ENCODE results near the gene FLACC1. TPM values are rescaled to one million over a fixed set of nuclear protein-coding genes. Genes with fewer than 3 reads are reported as not detected.

Gene FLACC1
- total RNA-seq, 1 experiment from 2014 or later: 0.17 TPM

GRCh38 chr2:201249889-201250288 is 107.3 kb downstream of the FLACC1 start:
- ATAC-seq (no peak), DNase-seq (ENCODE audit: low spot score) (no peak)
- ChIA-PET POLR2A (no interaction called here), CTCF (interaction anchor here (1.7 kb wide), 1 partner anchor 17 kb away, joined by 3 read pairs; no protein-coding TSS in a partner anchor)
- no peak for TF ChIP-seq ZNF396 (CRISPR knock-in tag; IDR thresholded peaks at IDR 0.05; ENCODE audit: borderline replicate concordance)
- no peak for TF ChIP-seq STAT6 (CRISPR knock-in tag; conservative IDR thresholded peaks at IDR 0.05; ENCODE audit: low read depth)
- no peak for TF ChIP-seq ZNF232 (CRISPR knock-in tag; IDR thresholded peaks at IDR 0.05)
- no peak for TF ChIP-seq MLX (CRISPR knock-in tag; IDR thresholded peaks at IDR 0.05)
- no peak for TF ChIP-seq ZNF532 (CRISPR knock-in tag; IDR thresholded peaks at IDR 0.05; ENCODE audit: borderline replicate concordance)
- TF ChIP-seq TEAD4 (CRISPR knock-in tag; IDR thresholded peaks at IDR 0.05): no peak
- no peak for TF ChIP-seq KAT7 (CRISPR knock-in tag; IDR thresholded peaks at IDR 0.05; ENCODE audit: borderline replicate concordance)
- no peak for TF ChIP-seq E2F4 (CRISPR knock-in tag; IDR thresholded peaks at IDR 0.05; ENCODE audit: borderline replicate concordance, low read depth)
- no peak for TF ChIP-seq OVOL2 (CRISPR knock-in tag; IDR thresholded peaks at IDR 0.05; ENCODE audit: borderline replicate concordance)
- no peak for TF ChIP-seq CDX4 (CRISPR knock-in tag; IDR thresholded peaks at IDR 0.05; ENCODE audit: borderline replicate concordance)
- TF ChIP-seq ZNF671 (CRISPR knock-in tag; IDR thresholded peaks at IDR 0.05): no peak
- no peak for TF ChIP-seq ETV6 (CRISPR knock-in tag; IDR thresholded peaks at IDR 0.05)
- H3K36me3 Mint-ChIP-seq: peaks cover 7% of the 10 kb centered on the region
- H3K9me3 Mint-ChIP-seq: peaks cover 20% of the 10 kb centered on the region
- H3K4me1 Mint-ChIP-seq: peaks cover 9% of the 10 kb centered on the region
- H3K4me3 Mint-ChIP-seq: no peak overlapping the region
- H3K27me3 Mint-ChIP-seq (ENCODE audit: low read depth): no peaks in the 10 kb centered on the region
- no peak overlapping the region for H3K27ac Mint-ChIP-seq

GRCh38 chr2:201248288-201248844 is 108.8 kb downstream of the FLACC1 start:
- TF ChIP-seq ZNF317 (CRISPR knock-in tag; IDR thresholded peaks at IDR 0.05; ENCODE audit: borderline replicate concordance, low read depth): no peak
- TF ChIP-seq OVOL2 (CRISPR knock-in tag; IDR thresholded peaks at IDR 0.05; ENCODE audit: borderline replicate concordance): no peak
- CTCF ChIA-PET: interaction anchor here (1.7 kb wide), 1 partner anchor 16 kb away, joined by 3 read pairs; no protein-coding TSS in a partner anchor

More at GRCh38 chr2:201248288-201248844, 108.8 kb downstream of the FLACC1 start:
- ATAC-seq: no peak
- Mint-ChIP-seq H3K4me1 (no peaks in the 10 kb centered on the region), H3K36me3 (peaks cover 7% of the 10 kb centered on the region), H3K4me3 (no peak overlapping the region), H3K27ac (no peak overlapping the region), H3K27me3 (ENCODE audit: low read depth) (no peaks in the 10 kb centered on the region), H3K9me3 (peaks cover 20% of the 10 kb centered on the region)
- POLR2A ChIA-PET: no interaction called here
- DNase-seq (ENCODE audit: low spot score): no peak
